ENCODE data around the gene FAM177A1.

- TF ChIP-seq CTCF (tag by site-specific recombination; IDR thresholded peaks at IDR 0.05), result no peak
- TF ChIP-seq ZNF280D (tag by site-specific recombination; IDR thresholded peaks at IDR 0.05), result no peak
- no peak for TF ChIP-seq ZNF404 (tag by site-specific recombination; IDR thresholded peaks at IDR 0.05)
- TF ChIP-seq ZNF639 (tag by site-specific recombination; IDR thresholded peaks at IDR 0.05), result no peak
Observed at GRCh38 chr14:35113308-35113950, 67.4 kb downstream of the FAM177A1 start.
